Dermis microvascular lymphatic vessel endothelial cell (primary cell): ENCODE data around the gene SLC7A8. TPM values are rescaled to one million over a fixed set of nuclear protein-coding genes. Genes with fewer than 3 reads are reported as not detected.

Experiments
- DNase-seq, 2 donors: peaks; one replicate each; pipeline versions ENCODE4 v3.0.0 to v3.0.0-alpha.2; 2010; ENCODE audit warnings: low read depth in 2 of 2
- total RNA-seq: library from RNA; depleted of rRNA; stranded (reverse); fragments of >200 nt; gene quantifications from 2 replicates; pipeline ENCODE4 v1.2.1, GENCODE V29; 2014

The SLC7A8 gene
- total RNA-seq, 1 donor from 2014 or later: 0.13 TPM

GRCh38 chr14:23182372-23183157, 895 bp downstream of the SLC7A8 start:
- no peak for DNase-seq

- no peak for DNase-seq
These were observed 1.5 kb downstream of the SLC7A8 start for GRCh38 chr14:23181946-23182345.

GRCh38 chr14:23181453-23181852, 2.0 kb downstream of the SLC7A8 start:
- no peak for DNase-seq

GRCh38 chr14:23177181-23177580, 6.3 kb downstream of the SLC7A8 start:
- DNase-seq: no peak

- DNase-seq: peak in 1 of 2 donors; percentile 56
These were observed 7.6 kb downstream of the SLC7A8 start for GRCh38 chr14:23175823-23176222.

GRCh38 chr14:23174296-23175184, 8.9 kb downstream of the SLC7A8 start:
- no peak for DNase-seq

- DNase-seq: no peak
These were observed 9.7 kb downstream of the SLC7A8 start for GRCh38 chr14:23173796-23174195.

GRCh38 chr14:23173031-23173430, 10.4 kb downstream of the SLC7A8 start:
- no peak for DNase-seq

- DNase-seq: no peak
These were observed 10.9 kb downstream of the SLC7A8 start for GRCh38 chr14:23172574-23172973.

GRCh38 chr14:23172096-23172495, 11.4 kb downstream of the SLC7A8 start:
- no peak for DNase-seq

GRCh38 chr14:23171222-23171975, 12.1 kb downstream of the SLC7A8 start:
- DNase-seq: no peak

- DNase-seq: no peak
These were observed 13.8 kb downstream of the SLC7A8 start for GRCh38 chr14:23169622-23170021.

GRCh38 chr14:23168246-23168645, 15.2 kb downstream of the SLC7A8 start:
- DNase-seq: no peak

- no peak for DNase-seq
These were observed 16.2 kb downstream of the SLC7A8 start for GRCh38 chr14:23167116-23167847.

GRCh38 chr14:23164949-23165348, 18.5 kb downstream of the SLC7A8 start:
- DNase-seq: no peak

GRCh38 chr14:23164250-23164649, 19.2 kb downstream of the SLC7A8 start:
- DNase-seq: no peak

GRCh38 chr14:23163830-23164229, 19.6 kb downstream of the SLC7A8 start:
- no peak for DNase-seq

GRCh38 chr14:23162800-23163199, 20.7 kb downstream of the SLC7A8 start:
- no peak for DNase-seq

GRCh38 chr14:23162005-23162404, 21.5 kb downstream of the SLC7A8 start:
- no peak for DNase-seq

GRCh38 chr14:23160924-23161522, 22.4 kb downstream of the SLC7A8 start:
- DNase-seq: no peak

GRCh38 chr14:23159532-23159931, 23.9 kb downstream of the SLC7A8 start:
- DNase-seq: no peak
